ENCODE results near the gene PIF1.
"Not testable (repeated sequence)": the region's sequence is repeated elsewhere in the genome, so short reads cannot be mapped to it uniquely, and the experiment has no call there.

Gene PIF1

DNA sequence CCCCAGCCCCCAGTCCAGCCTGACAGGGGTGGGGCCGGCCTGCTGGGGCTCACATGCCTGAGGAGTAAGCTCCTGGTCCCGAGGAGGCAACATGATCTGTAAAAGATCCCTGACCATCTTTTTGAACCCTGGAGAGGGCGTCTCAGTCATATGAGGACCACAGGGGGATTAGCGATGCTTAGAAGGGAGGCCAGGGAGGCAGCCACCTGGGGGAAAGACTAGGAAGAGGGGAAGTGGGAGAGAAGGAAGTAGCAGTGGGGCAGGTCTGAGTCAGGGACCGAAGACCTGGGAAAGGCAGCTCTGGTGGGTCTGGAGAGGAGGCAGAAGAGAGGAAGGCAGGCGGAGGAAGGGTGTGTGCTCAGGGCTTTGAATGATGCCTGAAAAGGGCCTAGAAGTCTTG lies 18.9 kb downstream of the PIF1 start:
- TF ChIP-seq, protein P1, sequence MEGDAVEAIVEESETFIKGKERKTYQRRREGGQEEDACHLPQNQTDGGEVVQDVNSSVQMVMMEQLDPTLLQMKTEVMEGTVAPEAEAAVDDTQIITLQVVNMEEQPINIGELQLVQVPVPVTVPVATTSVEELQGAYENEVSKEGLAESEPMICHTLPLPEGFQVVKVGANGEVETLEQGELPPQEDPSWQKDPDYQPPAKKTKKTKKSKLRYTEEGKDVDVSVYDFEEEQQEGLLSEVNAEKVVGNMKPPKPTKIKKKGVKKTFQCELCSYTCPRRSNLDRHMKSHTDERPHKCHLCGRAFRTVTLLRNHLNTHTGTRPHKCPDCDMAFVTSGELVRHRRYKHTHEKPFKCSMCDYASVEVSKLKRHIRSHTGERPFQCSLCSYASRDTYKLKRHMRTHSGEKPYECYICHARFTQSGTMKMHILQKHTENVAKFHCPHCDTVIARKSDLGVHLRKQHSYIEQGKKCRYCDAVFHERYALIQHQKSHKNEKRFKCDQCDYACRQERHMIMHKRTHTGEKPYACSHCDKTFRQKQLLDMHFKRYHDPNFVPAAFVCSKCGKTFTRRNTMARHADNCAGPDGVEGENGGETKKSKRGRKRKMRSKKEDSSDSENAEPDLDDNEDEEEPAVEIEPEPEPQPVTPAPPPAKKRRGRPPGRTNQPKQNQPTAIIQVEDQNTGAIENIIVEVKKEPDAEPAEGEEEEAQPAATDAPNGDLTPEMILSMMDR (IDR thresholded peaks at IDR 0.05; ENCODE audit: low read depth, low read length, missing control alignments) = no peak
- in situ Hi-C loops (cut with HindIII; ENCODE audit: low pct_ligation_motif_present, low sequenced_read_pairs) = no loop called here

DNA sequence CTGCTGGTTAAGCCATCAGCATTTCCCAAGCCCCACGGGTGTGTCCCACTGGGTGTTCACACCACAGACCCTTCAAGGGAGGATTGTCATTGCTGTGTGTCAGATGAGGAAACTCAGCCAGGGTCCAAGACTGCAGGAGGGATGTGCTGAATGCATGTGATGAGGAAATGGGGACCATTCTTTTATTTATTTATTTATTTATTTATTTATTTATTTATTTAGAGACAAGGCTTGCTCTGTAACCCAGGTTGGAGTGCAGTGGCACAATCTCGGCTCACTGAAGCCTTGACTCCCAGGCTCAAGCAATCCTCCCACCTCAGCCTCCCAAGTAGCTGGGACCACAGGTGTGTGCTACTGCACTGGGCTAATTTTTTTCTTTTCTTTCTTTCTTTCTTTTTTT lies 20.8 kb downstream of the PIF1 start:
- no peak for DNase-seq
- in situ Hi-C loops (cut with HindIII; ENCODE audit: low pct_ligation_motif_present, low sequenced_read_pairs) = no loop called here
- Histone ChIP-seq H3K27ac (no peak overlapping the region), H3K27me3 (replicated peaks) (no peaks in the 10 kb centered on the region), H3K36me3 (replicated peaks) (no peaks in the 10 kb centered on the region), H3K4me3 (ENCODE audit: low read depth, low read length) (no peak overlapping the region)
- TF ChIP-seq, protein P1 (IDR thresholded peaks at IDR 0.05; ENCODE audit: low read depth, low read length, missing control alignments) = no peak

More for the DNA sequence above, 18.9 kb downstream of the PIF1 start:
- no peak overlapping the region for H3K4me3 ChIP-seq (ENCODE audit: low read depth, low read length)
- H3K36me3 ChIP-seq (replicated peaks) = no peaks in the 10 kb centered on the region
- H3K27ac ChIP-seq = no peak overlapping the region
- no peaks in the 10 kb centered on the region for H3K27me3 ChIP-seq (replicated peaks)
- DNase-seq = no peak

DNA sequence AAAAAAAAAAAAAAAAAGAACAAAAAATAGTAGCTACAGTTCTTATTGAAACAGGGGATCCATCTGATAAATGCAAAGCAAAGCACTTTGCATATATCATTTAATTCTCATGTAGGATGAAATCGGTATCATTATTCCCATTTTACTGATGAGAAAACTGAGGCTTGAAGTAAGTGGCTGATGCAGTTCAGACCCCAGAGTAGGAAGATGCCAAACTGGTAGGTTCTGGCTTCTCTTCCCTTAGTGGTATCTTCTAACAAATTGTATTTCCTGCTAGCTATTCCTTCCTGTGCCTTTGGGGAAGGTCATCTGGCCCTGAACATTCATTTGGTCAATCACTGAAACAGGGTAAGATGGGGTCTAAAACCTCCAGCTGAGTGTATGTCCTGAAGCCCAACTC lies 21.9 kb downstream of the PIF1 start:
- no peaks in the 10 kb centered on the region for H3K27me3 ChIP-seq (replicated peaks)
- in situ Hi-C loops (cut with HindIII; ENCODE audit: low pct_ligation_motif_present, low sequenced_read_pairs) = no loop called here
- TF ChIP-seq, protein P1 (IDR thresholded peaks at IDR 0.05; ENCODE audit: low read depth, low read length, missing control alignments) = no peak
- H3K27ac ChIP-seq = no peak overlapping the region
- no peaks in the 10 kb centered on the region for H3K36me3 ChIP-seq (replicated peaks)
- DNase-seq = no peak
- H3K4me3 ChIP-seq (ENCODE audit: low read depth, low read length) = no peak overlapping the region

DNA sequence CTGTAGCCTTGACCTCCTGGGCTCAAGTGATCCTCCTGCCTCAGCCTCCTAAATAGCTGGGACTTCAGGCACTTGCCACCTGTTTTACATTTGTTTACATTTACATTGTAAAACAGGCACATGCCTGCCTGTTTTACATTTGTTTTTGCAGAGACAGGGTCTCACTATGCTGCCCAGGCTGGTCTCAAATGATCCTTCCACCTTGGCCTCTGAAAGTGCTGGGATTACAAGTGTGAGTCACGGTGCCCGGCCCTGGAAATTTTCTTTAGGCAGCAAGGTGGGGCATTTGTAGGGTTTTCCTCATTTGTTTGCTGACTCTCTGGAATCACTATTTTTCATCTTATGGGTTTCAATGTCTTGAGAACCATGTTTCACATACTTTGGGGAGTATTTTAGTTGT lies 25.0 kb downstream of the PIF1 start:
- H3K4me3 ChIP-seq (ENCODE audit: low read depth, low read length) = no peak overlapping the region
- H3K27me3 ChIP-seq (replicated peaks) = no peaks in the 10 kb centered on the region
- no peak overlapping the region for H3K27ac ChIP-seq
- no peak for DNase-seq
- no peaks in the 10 kb centered on the region for H3K36me3 ChIP-seq (replicated peaks)
- TF ChIP-seq, protein P1 (IDR thresholded peaks at IDR 0.05; ENCODE audit: low read depth, low read length, missing control alignments) = no peak
- in situ Hi-C loops (cut with HindIII; ENCODE audit: low pct_ligation_motif_present, low sequenced_read_pairs) = no loop called here

DNA sequence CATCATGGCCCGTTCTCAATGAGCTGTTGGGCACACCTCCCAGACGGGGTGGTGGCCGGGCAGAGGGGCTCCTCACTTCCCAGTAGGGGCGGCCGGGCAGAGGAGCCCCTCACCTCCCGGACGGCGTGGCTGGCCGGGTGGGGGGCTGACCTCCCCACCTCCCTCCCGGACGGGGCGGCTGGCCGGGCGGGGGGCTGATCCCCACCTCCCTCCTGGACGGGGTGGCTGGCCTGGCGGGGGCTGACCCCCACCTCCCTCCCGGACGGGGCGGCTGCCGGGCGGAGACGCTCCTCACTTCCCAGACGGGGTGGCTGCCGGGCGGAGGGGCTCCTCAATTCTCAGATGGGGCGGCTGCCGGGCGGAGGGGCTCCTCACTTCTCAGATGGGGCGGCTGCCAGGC lies 26.5 kb downstream of the PIF1 start:
- DNase-seq; H3K36me3 ChIP-seq (replicated peaks); H3K27me3 ChIP-seq (replicated peaks); in situ Hi-C loops (cut with HindIII; ENCODE audit: low pct_ligation_motif_present, low sequenced_read_pairs); H3K4me3 ChIP-seq (ENCODE audit: low read depth, low read length); H3K27ac ChIP-seq: not testable (repeated sequence)

DNA sequence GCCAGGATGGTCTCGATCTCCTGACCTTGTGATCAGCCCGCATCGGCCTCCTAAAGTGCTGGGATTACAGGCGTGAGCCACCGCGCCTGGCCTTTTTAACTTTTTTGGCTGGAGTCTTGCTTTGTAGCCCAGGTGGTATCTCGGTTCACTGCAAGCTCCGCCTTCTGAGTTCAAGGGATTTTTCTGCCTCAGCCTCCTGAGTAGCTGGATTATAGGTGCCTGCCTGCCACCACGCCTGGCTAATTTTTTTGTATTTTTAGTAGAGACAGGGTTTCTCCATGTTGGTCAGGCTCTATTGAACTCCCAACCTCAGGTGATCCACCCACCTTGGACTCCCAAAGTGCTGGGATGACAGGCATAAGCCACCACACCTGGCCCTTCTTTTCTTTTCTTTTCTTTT lies 29.5 kb downstream of the PIF1 start:
- in situ Hi-C loops (cut with HindIII; ENCODE audit: low pct_ligation_motif_present, low sequenced_read_pairs); H3K27ac ChIP-seq; H3K4me3 ChIP-seq (ENCODE audit: low read depth, low read length); H3K27me3 ChIP-seq (replicated peaks); H3K36me3 ChIP-seq (replicated peaks); DNase-seq: not testable (repeated sequence)

DNA sequence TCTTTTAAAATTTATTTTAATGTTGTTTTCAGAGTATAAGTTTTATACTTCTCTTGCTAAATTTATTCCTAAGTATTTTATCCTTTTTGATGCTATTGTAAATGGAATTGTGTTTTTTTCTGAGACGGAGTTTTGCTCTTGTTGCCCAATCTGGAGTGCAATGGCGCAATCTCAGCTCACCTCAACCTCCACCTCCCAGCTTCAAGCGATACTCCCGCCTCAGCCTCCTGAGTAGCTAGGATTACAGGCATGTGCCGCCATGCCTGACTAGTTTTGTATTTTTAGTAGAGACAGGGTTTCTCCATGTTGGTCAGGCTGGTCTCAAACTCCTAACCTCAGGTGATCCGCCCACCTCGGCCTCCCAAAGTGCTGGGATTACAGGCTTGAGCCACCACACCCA lies 30.1 kb downstream of the PIF1 start:
- in situ Hi-C loops (cut with HindIII; ENCODE audit: low pct_ligation_motif_present, low sequenced_read_pairs); H3K27ac ChIP-seq; H3K27me3 ChIP-seq (replicated peaks); H3K4me3 ChIP-seq (ENCODE audit: low read depth, low read length); DNase-seq; H3K36me3 ChIP-seq (replicated peaks): not testable (repeated sequence)
